Body of pancreas (tissue), 4 donors: Measurements from ENCODE around the gene C20orf96. TPM values are rescaled to one million over a fixed set of nuclear protein-coding genes. Genes with fewer than 3 reads are reported as not detected.

Experiments used
- ATAC-seq: fragments of 150-250 bp; one replicate; pipeline ENCODE4 v1.9.1; 2016
- DNase-seq, 4 donors: peaks; one replicate each; pipeline ENCODE4 v3.0.0-alpha.2; 2019
- H3K27ac ChIP-seq, 4 donors: fragments of 200-600 bp; sonication (generic); 1 replicate in 3 of 4; 2 replicates in 1 of 4; pipeline versions ENCODE4 v1.5.1 to v1.6.1; 2016 to 2019; ENCODE audit warnings: mild to moderate bottlenecking in 1 of 4, mixed read lengths in 1 of 4, moderate library complexity in 1 of 4
- H3K27me3 ChIP-seq, 2 donors: fragments of 200-600 bp; sonication (generic); one replicate each; pipeline ENCODE4 v1.6.0; 2016; ENCODE audit warnings: mild to moderate bottlenecking in 1 of 2
- H3K36me3 ChIP-seq, 2 donors: fragments of 200-600 bp; sonication (generic); replicated peaks in 1 of 2; 2 replicates each; pipeline ENCODE4 v1.5.1; 2016; ENCODE audit warnings: low read depth in 2 of 2; ENCODE audit not compliant: insufficient read depth in 1 of 2
- H3K4me1 ChIP-seq: fragments of 200-600 bp; sonication (generic); one replicate; pipeline ENCODE4 v1.6.0; 2016
- H3K4me3 ChIP-seq, 2 donors: fragments of 200-600 bp; sonication (generic); 1 replicate in 1 of 2; 2 replicates in 1 of 2; pipeline ENCODE4 v1.5.1; 2016 to 2019
- H3K9me3 ChIP-seq, 3 donors: fragments of 200-600 bp; sonication (generic); 1 replicate in 2 of 3; 2 replicates in 1 of 3; pipeline ENCODE4 v1.5.1; 2016
- POLR2A ChIP-seq, 3 donors: fragments of 450-650 bp; IDR thresholded peaks; one replicate each; pipeline ENCODE4 v1.6.1; 2016; ENCODE audit warnings: antibody characterized with exemption in 3 of 3, mild to moderate bottlenecking in 2 of 3
- WGBS, 2 donors: methylation state at CpG; one replicate each; pipeline ENCODE4 v1.1.5; 2017; 5-methylcytosine and 5-hydroxymethylcytosine counted together
- intact Hi-C: fragments of 100-400 bp; cut with DNase I; formaldehyde crosslinking; loops from one replicate; pipeline ENCODE4 v1.15.1; 2023
- total RNA-seq, 2 donors: library from RNA; depleted of rRNA; stranded (reverse); fragments of >200 nt; gene quantifications; one replicate each; pipeline ENCODE4 v1.1.0, GENCODE V29; 2016
- TF ChIP-seq, protein P1 (sequence below), 7 experiments: fragments of 450-650 bp in 4 of 7; fragments of 200-600 bp in 3 of 7; sonication (generic) in 3 of 7; IDR thresholded peaks; one replicate each; pipeline ENCODE4 v1.5.1; 2016 to 2019; ENCODE audit warnings: antibody characterized with exemption in 7 of 7

C20orf96 gene
- total RNA-seq, 2 donors from 2014 or later = 0.33 to 1.8 TPM

DNA sequence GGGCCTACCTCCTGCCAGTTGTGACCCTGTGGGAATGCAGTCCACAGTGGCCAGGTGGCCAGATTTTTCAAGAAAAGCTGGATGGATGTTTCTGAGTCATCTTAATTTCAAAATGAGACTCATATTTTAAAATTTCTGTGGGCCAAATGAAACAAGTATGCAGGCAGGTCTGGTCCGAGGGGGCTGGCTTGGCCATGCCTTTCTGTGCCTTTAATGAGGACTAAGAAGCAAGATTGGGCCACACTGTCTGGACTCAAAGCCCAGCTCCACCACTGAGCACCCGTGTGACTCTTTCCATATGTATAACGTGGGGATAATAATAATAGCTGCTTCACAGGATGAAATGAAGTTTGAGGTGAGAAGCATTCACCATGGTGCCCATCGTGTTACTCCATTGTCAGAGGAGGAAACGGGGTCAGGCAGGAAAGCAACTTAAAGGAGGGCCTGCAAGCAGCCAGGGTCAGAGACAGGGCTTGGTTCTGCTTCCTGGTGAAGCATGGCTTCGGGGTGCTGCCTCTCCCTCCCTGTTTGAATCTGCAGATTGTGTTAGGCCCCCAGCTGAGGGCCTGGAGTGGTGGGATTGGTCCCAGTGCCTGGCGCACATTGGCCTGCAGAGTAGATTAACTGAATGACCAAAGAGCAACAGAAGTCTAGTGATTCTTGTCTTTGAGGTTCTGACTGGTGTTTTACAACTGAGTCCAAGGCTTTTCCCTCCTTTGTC, 38.6 kb upstream of the C20orf96 start:
- no peak for ATAC-seq

DNA sequence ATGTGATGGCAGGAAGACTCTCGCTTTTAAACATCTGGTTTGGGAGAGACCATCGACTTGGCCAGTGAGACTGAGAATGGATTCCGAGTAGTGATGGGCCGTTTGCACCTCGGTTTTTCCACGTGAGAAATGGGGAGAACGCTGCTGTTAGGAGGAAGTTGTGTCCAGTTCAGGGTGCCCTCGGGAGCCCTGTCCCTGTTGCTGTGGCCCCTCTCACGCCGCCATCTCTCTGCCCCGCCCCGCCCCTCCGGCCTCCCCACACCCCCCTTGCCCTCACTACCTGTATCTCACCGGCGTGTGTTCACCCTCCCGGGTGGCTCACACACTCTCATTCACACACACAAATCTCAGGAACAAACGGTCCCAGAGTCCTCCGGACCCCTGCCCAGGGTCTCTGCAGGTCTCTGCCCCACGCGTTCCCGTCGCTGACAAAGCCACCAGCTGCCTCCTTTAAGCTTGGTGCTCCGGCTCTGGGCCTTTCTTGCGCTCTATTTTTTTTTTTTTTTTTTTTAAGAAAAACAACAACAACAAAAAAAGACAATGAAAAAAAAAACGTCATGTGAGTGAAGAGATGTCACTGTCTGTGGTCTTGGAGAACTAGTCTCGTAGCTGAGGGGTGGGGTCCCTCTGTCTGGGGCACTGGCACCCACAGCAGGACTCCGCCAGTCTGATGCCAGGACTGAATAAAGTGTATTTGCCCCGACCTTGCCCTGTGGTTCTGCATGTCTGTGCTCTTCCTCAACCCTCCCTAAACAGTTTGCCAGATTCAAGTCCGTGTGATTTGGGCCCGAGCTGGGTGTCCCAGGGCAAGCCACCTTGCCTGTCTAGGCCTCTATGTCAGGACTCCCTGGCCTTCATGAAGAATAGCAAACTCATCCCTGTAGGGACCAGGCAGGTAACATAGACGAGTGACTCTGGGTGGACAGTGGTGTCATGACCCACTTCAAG, 37.8 kb upstream of the C20orf96 start:
- peaks cover 39% of the 10 kb centered on the region for H3K4me1 ChIP-seq

More for the DNA sequence above, 38.6 kb upstream of the C20orf96 start:
- 47 to 54% methylated on average over 7 of the region's 7 CpGs for WGBS, 2 donors
- Histone ChIP-seq H3K4me1 (peaks cover 34% of the 10 kb centered on the region), H3K27ac (peak overlapping the region in 3 of 4 donors; percentile 11 to 95 (median 54)), H3K4me3 (no peak overlapping the region), H3K27me3 (no peaks in the 10 kb centered on the region), H3K36me3 (no peaks in the 10 kb centered on the region), H3K9me3 (no peaks in the 10 kb centered on the region)
- intact Hi-C loops = no loop called here
- TF ChIP-seq, protein P1, sequence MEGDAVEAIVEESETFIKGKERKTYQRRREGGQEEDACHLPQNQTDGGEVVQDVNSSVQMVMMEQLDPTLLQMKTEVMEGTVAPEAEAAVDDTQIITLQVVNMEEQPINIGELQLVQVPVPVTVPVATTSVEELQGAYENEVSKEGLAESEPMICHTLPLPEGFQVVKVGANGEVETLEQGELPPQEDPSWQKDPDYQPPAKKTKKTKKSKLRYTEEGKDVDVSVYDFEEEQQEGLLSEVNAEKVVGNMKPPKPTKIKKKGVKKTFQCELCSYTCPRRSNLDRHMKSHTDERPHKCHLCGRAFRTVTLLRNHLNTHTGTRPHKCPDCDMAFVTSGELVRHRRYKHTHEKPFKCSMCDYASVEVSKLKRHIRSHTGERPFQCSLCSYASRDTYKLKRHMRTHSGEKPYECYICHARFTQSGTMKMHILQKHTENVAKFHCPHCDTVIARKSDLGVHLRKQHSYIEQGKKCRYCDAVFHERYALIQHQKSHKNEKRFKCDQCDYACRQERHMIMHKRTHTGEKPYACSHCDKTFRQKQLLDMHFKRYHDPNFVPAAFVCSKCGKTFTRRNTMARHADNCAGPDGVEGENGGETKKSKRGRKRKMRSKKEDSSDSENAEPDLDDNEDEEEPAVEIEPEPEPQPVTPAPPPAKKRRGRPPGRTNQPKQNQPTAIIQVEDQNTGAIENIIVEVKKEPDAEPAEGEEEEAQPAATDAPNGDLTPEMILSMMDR (IDR thresholded peaks at IDR 0.05) = no peak
- no peak for TF ChIP-seq POLR2A (IDR thresholded peaks at IDR 0.05)
- DNase-seq = peak in 1 of 4 donors; percentile 33

DNA sequence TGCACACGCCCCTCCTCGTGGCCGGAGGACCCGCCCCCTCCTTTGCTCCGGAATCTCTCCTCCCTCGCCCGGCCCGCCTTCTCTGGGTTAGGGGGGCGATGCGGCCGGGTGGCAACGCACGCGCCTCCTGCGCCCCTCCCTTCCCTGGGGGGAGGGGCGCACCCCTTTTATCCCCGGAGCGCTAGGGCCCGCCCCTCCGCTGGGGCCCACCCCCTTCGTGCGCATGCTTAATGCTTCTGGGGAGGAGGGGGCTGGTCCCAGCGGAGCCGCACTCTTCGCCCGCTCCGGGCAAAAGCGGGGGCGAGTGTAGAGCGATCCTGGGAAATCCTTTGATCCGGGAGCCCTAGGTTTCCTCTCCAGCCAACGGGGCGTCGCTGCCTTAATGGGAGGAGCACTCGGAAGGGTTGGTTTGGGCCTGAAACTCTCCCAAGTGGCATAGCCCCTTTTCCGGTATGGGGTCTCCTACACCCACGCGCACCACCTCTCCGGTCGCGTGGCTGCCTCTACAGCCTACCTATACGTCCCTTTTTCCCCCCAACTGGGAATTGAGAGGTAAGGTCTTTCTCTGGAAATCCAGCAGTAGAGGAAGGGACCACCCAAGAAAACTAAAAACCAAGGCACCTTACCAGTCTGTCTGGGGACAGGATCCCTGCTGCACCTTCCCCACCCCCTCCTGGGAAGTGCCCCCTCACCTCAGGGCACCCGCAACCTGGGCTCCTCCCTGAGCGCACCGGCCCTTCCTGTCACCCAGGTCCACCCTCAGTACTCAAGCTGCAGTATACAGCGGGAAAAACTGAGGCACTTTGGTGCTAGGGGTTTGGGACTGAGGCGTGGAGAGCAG, 36.9 kb upstream of the C20orf96 start:
- peak overlapping the region; percentile 6 to 55 for H3K4me3 ChIP-seq
- intact Hi-C loops = no loop called here
- peak; percentile 75 to 85 (median 84) for DNase-seq
- H3K36me3 ChIP-seq = no peaks in the 10 kb centered on the region
- H3K27ac ChIP-seq = peak overlapping the region; percentile 84 to 95 (median 92)
- peak; percentile 15 for ATAC-seq
- TF ChIP-seq, protein P1 (IDR thresholded peaks at IDR 0.05) = no peak
- TF ChIP-seq POLR2A (IDR thresholded peaks at IDR 0.05) = peak in 2 of 3 donors; percentile 41 to 52
- H3K4me1 ChIP-seq = peaks cover 39% of the 10 kb centered on the region
- no peaks in the 10 kb centered on the region for H3K9me3 ChIP-seq
- WGBS, 2 donors = 6 to 16% methylated on average over 17 to 45 of the region's 47 CpGs
- H3K27me3 ChIP-seq = no peaks in the 10 kb centered on the region

More for the DNA sequence above, 37.8 kb upstream of the C20orf96 start:
- TF ChIP-seq, protein P1 (IDR thresholded peaks at IDR 0.05) = no peak
- no peak for TF ChIP-seq POLR2A (IDR thresholded peaks at IDR 0.05)
- Histone ChIP-seq H3K36me3 (no peaks in the 10 kb centered on the region), H3K27ac (peak overlapping the region; percentile 84 to 95 (median 92)), H3K4me3 (no peak overlapping the region), H3K9me3 (no peaks in the 10 kb centered on the region), H3K27me3 (no peaks in the 10 kb centered on the region)
- DNase-seq (no peak), ATAC-seq (no peak)
- intact Hi-C loops = no loop called here
- WGBS, 2 donors = 42 to 58% methylated on average over 29 of the region's 31 CpGs

DNA sequence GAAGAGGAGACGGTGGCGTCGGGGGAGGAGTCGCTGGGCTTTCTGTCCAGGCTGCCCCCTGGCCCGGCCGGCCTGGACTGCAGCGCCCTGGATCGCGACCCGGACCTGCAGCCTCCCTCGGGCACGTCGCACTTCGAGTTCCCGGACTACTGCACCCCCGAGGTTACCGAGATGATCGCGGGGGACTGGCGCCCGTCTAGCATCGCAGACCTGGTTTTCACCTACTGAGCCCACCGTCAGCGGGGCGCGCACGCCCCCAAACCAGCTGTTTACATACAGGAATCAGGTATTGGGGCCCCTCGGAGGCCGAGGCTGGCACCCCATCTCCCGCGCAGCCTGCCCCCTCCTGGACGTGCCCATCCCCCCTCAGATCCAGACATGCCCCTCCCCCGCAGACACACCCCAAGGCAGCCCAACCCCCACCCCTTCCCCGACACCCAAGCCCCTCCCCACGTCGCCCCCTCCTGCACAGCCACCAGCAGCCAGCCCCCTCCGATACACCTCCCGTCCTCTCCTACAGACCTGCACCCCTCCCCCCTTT, 36.2 kb upstream of the C20orf96 start:
- intact Hi-C loops = no loop called here
- no peak for TF ChIP-seq POLR2A (IDR thresholded peaks at IDR 0.05)
- TF ChIP-seq, protein P1 (IDR thresholded peaks at IDR 0.05) = no peak
- H3K4me3 ChIP-seq = peak overlapping the region; percentile 6 to 55
- DNase-seq (peak in 3 of 4 donors; percentile 18 to 37 (median 31)), ATAC-seq (no peak)
- peak overlapping the region; percentile 84 to 95 (median 92) for H3K27ac ChIP-seq
- H3K9me3 ChIP-seq = no peaks in the 10 kb centered on the region
- H3K36me3 ChIP-seq = no peaks in the 10 kb centered on the region
- WGBS, 2 donors = 0% methylated on average over 2 to 38 of the region's 38 CpGs
- no peaks in the 10 kb centered on the region for H3K27me3 ChIP-seq
- peaks cover 39% of the 10 kb centered on the region for H3K4me1 ChIP-seq
